GM12872 (cell line): Measurements from ENCODE around the gene SERPINA6.

Experiments used
- CTCF ChIP-seq: IDR thresholded peaks from 3 replicates; pipeline ENCODE4 v1.5.1; 2011; ENCODE audit warnings: low read depth, mild to moderate bottlenecking, low read length, moderate library complexity; ENCODE audit not compliant: insufficient read depth

The SERPINA6 gene

GRCh38 chr14:94314890-94315289 is 8.2 kb downstream of the SERPINA6 start:
- no peak for TF ChIP-seq CTCF

- TF ChIP-seq CTCF, result no peak
Measured at GRCh38 chr14:94313991-94314655, 9.0 kb downstream of the SERPINA6 start.

GRCh38 chr14:94312481-94313246 is 10.5 kb downstream of the SERPINA6 start:
- TF ChIP-seq CTCF, result no peak

GRCh38 chr14:94310248-94310647 is 12.9 kb downstream of the SERPINA6 start:
- TF ChIP-seq CTCF, result no peak

- no peak for TF ChIP-seq CTCF
Measured at GRCh38 chr14:94309721-94310120, 13.4 kb downstream of the SERPINA6 start.

- TF ChIP-seq CTCF, result no peak
Measured at GRCh38 chr14:94307410-94307992, 15.6 kb downstream of the SERPINA6 start.

- TF ChIP-seq CTCF, result no peak
Measured at GRCh38 chr14:94306047-94306978, 16.8 kb downstream of the SERPINA6 start.
